Prostate gland (tissue), 2 donors: ENCODE results near the gene ZNF761. TPM values are rescaled to one million over a fixed set of nuclear protein-coding genes. Genes with fewer than 3 reads are reported as not detected.

Experiments used
- DNase-seq: peaks from one replicate; pipeline ENCODE4 v3.0.0-alpha.2; 2019; ENCODE audit warnings: low spot score
- H3K27ac ChIP-seq, 2 donors: fragments of 200-600 bp; sonication (generic); 2 replicates each; pipeline ENCODE4 v1.5.1; 2017 to 2019
- H3K27me3 ChIP-seq: fragments of 200-600 bp; sonication (generic); replicated peaks from 2 replicates; pipeline ENCODE4 v1.5.1; 2019; ENCODE audit not compliant: insufficient read depth
- H3K36me3 ChIP-seq, 2 donors: fragments of 200-600 bp; sonication (generic); 1 replicate in 1 of 2; 2 replicates in 1 of 2; pipeline versions ENCODE4 v1.5.1 to v1.8.1; 2017 to 2019
- H3K4me1 ChIP-seq: fragments of 200-600 bp; sonication (generic); replicated peaks from 2 replicates; pipeline ENCODE4 v1.5.1; 2019
- H3K4me3 ChIP-seq, 2 donors: fragments of 200-600 bp; sonication (generic); 2 replicates each; pipeline ENCODE4 v1.5.1; 2017 to 2019
- H3K9me3 ChIP-seq: fragments of 200-600 bp; sonication (generic); 2 replicates; pipeline ENCODE4 v1.5.1; 2017
- CTCF ChIP-seq, 4 experiments: fragments of 200-600 bp in 2 of 4; fragments of 450-650 bp in 2 of 4; sonication (generic) in 2 of 4; IDR thresholded peaks; 1 replicate in 3 of 4; 2 replicates in 1 of 4; pipeline ENCODE4 v1.5.1; 2016 to 2019; ENCODE audit warnings: antibody characterized with exemption in 4 of 4, mild to moderate bottlenecking in 2 of 4, moderate library complexity in 2 of 4
- POLR2A ChIP-seq: fragments of 450-650 bp; IDR thresholded peaks from one replicate; pipeline ENCODE4 v1.6.1; 2016; ENCODE audit warnings: antibody characterized with exemption, mild to moderate bottlenecking
- POLR2AphosphoS5 ChIP-seq: sonication (generic); formaldehyde crosslinking; IDR thresholded peaks from one replicate; pipeline ENCODE4 v1.6.1; 2017; ENCODE audit warnings: antibody characterized with exemption
- WGBS: methylation state at CpG from one replicate; pipeline ENCODE4 v1.1.5; 2018; 5-methylcytosine and 5-hydroxymethylcytosine counted together
- intact Hi-C: fragments of 100-400 bp; cut with DNase I; formaldehyde crosslinking; loops from one replicate; pipeline ENCODE4 v1.14.2; 2022
- total RNA-seq, 2 donors: library from RNA; depleted of rRNA; stranded (reverse); fragments of >200 nt; gene quantifications; one replicate each; pipeline ENCODE4 v1.1.0, GENCODE V29; 2016

Gene ZNF761
- 10 to 100 TPM; 48.3 to 51.7 TPM for total RNA-seq

- TF ChIP-seq POLR2A: peak; percentile 91
- peak; percentile 10 to 78 (median 41) for TF ChIP-seq CTCF (IDR thresholded peaks at IDR 0.05)
- TF ChIP-seq POLR2AphosphoS5: peak; percentile 98
- Histone ChIP-seq H3K27ac (peak within 1 kb of the TSS; percentile 92 to 96), H3K9me3 (no peaks in the 10 kb centered on the region), H3K4me3 (peak within 1 kb of the TSS; percentile 54 to 59), H3K27me3 (no peaks in the 10 kb centered on the region), H3K36me3 (no peaks in the 10 kb centered on the region), H3K4me1 (no peaks in the 10 kb centered on the region)
- intact Hi-C loops: loop anchor here (5.0 kb wide), 1 partner anchor 41 kb away; no protein-coding TSS in a partner anchor
- under 1% methylated on average over 45 of the region's 46 CpGs for WGBS
- peak; percentile 99 for DNase-seq
These were observed at the start of gene ZNF761 for GRCh38 chr19:53431399-53432087. Gene ZNF761 (plus strand): TSS chr19:53431984. CDS start chr19:53447269, 15,285 bp downstream.

GRCh38 chr19:53388168-53388567 is 43.6 kb upstream of the ZNF761 start:
- no peaks in the 10 kb centered on the region for H3K36me3 ChIP-seq
- no peaks in the 10 kb centered on the region for H3K9me3 ChIP-seq
- 72% methylated on average over 3 of the region's 3 CpGs for WGBS
- no peak overlapping the region for H3K4me3 ChIP-seq
- intact Hi-C loops: no loop called here
- no peak for DNase-seq
- no peak overlapping the region for H3K27ac ChIP-seq
- TF ChIP-seq CTCF (IDR thresholded peaks at IDR 0.05): no peak
- no peak for TF ChIP-seq POLR2AphosphoS5
- no peak for TF ChIP-seq POLR2A
- H3K27me3 ChIP-seq: no peaks in the 10 kb centered on the region
- H3K4me1 ChIP-seq: no peaks in the 10 kb centered on the region

- no peaks in the 10 kb centered on the region for H3K4me1 ChIP-seq
- H3K4me3 ChIP-seq: no peak overlapping the region
- no peak overlapping the region for H3K27ac ChIP-seq
- DNase-seq: no peak
- TF ChIP-seq POLR2A (no peak), CTCF (IDR thresholded peaks at IDR 0.05) (no peak), POLR2AphosphoS5 (no peak)
- no peaks in the 10 kb centered on the region for H3K36me3 ChIP-seq
- intact Hi-C loops: no loop called here
- H3K27me3 ChIP-seq: no peaks in the 10 kb centered on the region
- no peaks in the 10 kb centered on the region for H3K9me3 ChIP-seq
- 91% methylated on average over 5 of the region's 5 CpGs for WGBS
These were observed 42.9 kb upstream of the ZNF761 start for GRCh38 chr19:53388904-53389303.

GRCh38 chr19:53389571-53389970 is 42.2 kb upstream of the ZNF761 start:
- 76% methylated on average over 8 of the region's 8 CpGs for WGBS
- Histone ChIP-seq H3K4me1 (no peaks in the 10 kb centered on the region), H3K36me3 (no peaks in the 10 kb centered on the region), H3K4me3 (no peak overlapping the region), H3K27ac (no peak overlapping the region), H3K9me3 (no peaks in the 10 kb centered on the region), H3K27me3 (no peaks in the 10 kb centered on the region)
- intact Hi-C loops: no loop called here
- DNase-seq: no peak
- TF ChIP-seq POLR2A (no peak), CTCF (IDR thresholded peaks at IDR 0.05) (no peak), POLR2AphosphoS5 (no peak)

- Histone ChIP-seq H3K27ac (no peak overlapping the region), H3K27me3 (no peaks in the 10 kb centered on the region), H3K9me3 (no peaks in the 10 kb centered on the region), H3K4me3 (no peak overlapping the region), H3K36me3 (no peaks in the 10 kb centered on the region), H3K4me1 (no peaks in the 10 kb centered on the region)
- TF ChIP-seq POLR2AphosphoS5 (no peak), CTCF (IDR thresholded peaks at IDR 0.05) (no peak), POLR2A (no peak)
- no peak for DNase-seq
- 55% methylated on average over 22 of the region's 22 CpGs for WGBS
- intact Hi-C loops: loop anchor here (10.0 kb wide), 1 partner anchor 135 kb away; the partner anchor contains the start of genes VN1R2 and ZNF677
These were observed 41.8 kb upstream of the ZNF761 start for GRCh38 chr19:53389978-53390377.
